A549 (cell line): ENCODE results near the gene IRGQ.

Experiments used
- CEBPB ChIP-seq, 2 experiments: fragments of >200 bp in 1 of 2; sonication (Bioruptor Twin) in 1 of 2; formaldehyde crosslinking in 1 of 2; IDR thresholded peaks; 2 replicates each; pipeline ENCODE4 v1.6.1; 2012 to 2016
- CTCF ChIP-seq: fragments of >200 bp; sonication (Bioruptor Twin); formaldehyde crosslinking; IDR thresholded peaks from 3 replicates; pipeline ENCODE4 v1.5.1; 2016
- EP300 ChIP-seq, 2 experiments: fragments of >200 bp; sonication (Bioruptor Twin); formaldehyde crosslinking; IDR thresholded peaks; 2 replicates in 1 of 2; 3 replicates in 1 of 2; pipeline ENCODE4 v1.6.1; 2016 to 2017
- FOSL2 ChIP-seq, 2 experiments: fragments of 450-650 bp in 1 of 2; fragments of >200 bp in 1 of 2; sonication (Bioruptor Twin) in 1 of 2; formaldehyde crosslinking; IDR thresholded peaks; 2 replicates each; pipeline versions ENCODE4 v1.5.0 to v1.6.1; 2016 to 2020; ENCODE audit warnings: mild to moderate bottlenecking in 1 of 2, moderate library complexity in 1 of 2
- GATA3 ChIP-seq: IDR thresholded peaks from 2 replicates; pipeline ENCODE4 v1.6.1; 2012; ENCODE audit warnings: borderline replicate concordance
- HMGXB4 ChIP-seq: fragments of 250-450 bp; sonication (Bioruptor Pico); IDR thresholded peaks from 2 replicates; pipeline ENCODE4 v1.5.0; 2021; ENCODE audit warnings: mild to moderate bottlenecking, moderate library complexity, borderline replicate concordance
- JUN ChIP-seq, 2 experiments: fragments of >200 bp; sonication (Bioruptor Twin); formaldehyde crosslinking; IDR thresholded peaks; 2 replicates in 1 of 2; 3 replicates in 1 of 2; pipeline ENCODE4 v1.6.1; 2016 to 2017
- JUNB ChIP-seq: fragments of >200 bp; sonication (Bioruptor Twin); formaldehyde crosslinking; IDR thresholded peaks from 2 replicates; pipeline ENCODE4 v1.6.1; 2016
- MAFK ChIP-seq: fragments of 450-650 bp; IDR thresholded peaks from 2 replicates; pipeline ENCODE4 v1.6.1; 2014; ENCODE audit not compliant: partially characterized antibody
- POLR2A ChIP-seq: IDR thresholded peaks from 2 replicates; pipeline ENCODE4 v1.6.1; 2012; ENCODE audit warnings: mild to moderate bottlenecking, low read length
- RCOR1 ChIP-seq: fragments of 150-350 bp; IDR thresholded peaks from 2 replicates; pipeline ENCODE4 v1.6.1; 2014; ENCODE audit warnings: antibody characterized with exemption, low read length, low read depth
- ZSCAN20 ChIP-seq: fragments of 250-450 bp; sonication (Bioruptor Pico); IDR thresholded peaks from 2 replicates; pipeline ENCODE4 v1.8.0; 2022; ENCODE audit warnings: mild to moderate bottlenecking, moderate library complexity

DNA sequence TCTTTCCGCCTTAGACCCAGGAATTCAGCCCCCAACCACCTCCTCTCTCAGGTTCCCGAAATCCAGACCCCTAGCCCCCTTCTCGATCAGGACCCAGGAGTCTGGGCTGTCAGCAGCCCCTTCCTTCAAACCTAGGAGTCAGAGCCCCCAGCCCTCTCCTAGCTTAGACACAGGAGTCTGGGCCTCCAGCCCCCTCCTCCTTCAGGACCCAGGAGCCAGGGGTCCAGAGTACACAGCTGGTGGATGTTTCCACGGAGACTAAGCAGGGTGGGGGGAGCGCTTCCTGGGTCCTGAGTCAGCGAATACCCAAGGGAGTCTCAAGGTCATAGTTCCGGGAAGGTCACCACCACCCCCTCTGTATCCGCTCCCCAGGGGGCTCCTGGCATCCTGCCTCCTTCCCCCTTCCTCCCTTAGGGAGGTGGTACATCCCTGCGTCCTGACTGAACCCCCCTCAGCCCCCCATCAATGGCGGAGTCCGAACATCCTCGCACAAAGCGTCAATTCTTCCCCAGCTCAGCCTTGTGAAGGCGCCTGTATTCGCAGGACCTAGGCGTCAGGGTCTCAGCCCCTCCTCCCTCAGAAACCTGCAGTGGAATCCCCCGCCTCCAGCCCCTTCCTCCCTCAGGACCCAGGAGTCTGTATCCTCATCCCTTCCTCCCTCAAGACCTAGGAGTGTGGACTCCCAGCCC is 39.1 kb upstream of the IRGQ start:
- TF ChIP-seq GATA3 (no peak), CTCF (no peak), JUNB (no peak), MAFK (peak; percentile 85), ZSCAN20 (no peak), POLR2A (no peak), CEBPB (IDR thresholded peaks at IDR 0.05) (no peak), EP300 (IDR thresholded peaks at IDR 0.05) (no peak), RCOR1 (no peak), HMGXB4 (no peak), FOSL2 (IDR thresholded peaks at IDR 0.05) (no peak), FOSL2 (CRISPR knock-in tag; IDR thresholded peaks at IDR 0.05) (no peak), JUN (IDR thresholded peaks at IDR 0.05) (no peak)
